GM11168 (cell line): ENCODE results near the gene SLC35E2B.

ENCODE experiments used
- in situ Hi-C: fragments of 300-500 bp; cut with MboI; formaldehyde crosslinking; loops from one replicate; pipeline ENCODE4 v1.12.0; 2022; ENCODE audit warnings: low sequenced_read_pairs; ENCODE audit not compliant: unreplicated experiment

The SLC35E2B gene

DNA sequence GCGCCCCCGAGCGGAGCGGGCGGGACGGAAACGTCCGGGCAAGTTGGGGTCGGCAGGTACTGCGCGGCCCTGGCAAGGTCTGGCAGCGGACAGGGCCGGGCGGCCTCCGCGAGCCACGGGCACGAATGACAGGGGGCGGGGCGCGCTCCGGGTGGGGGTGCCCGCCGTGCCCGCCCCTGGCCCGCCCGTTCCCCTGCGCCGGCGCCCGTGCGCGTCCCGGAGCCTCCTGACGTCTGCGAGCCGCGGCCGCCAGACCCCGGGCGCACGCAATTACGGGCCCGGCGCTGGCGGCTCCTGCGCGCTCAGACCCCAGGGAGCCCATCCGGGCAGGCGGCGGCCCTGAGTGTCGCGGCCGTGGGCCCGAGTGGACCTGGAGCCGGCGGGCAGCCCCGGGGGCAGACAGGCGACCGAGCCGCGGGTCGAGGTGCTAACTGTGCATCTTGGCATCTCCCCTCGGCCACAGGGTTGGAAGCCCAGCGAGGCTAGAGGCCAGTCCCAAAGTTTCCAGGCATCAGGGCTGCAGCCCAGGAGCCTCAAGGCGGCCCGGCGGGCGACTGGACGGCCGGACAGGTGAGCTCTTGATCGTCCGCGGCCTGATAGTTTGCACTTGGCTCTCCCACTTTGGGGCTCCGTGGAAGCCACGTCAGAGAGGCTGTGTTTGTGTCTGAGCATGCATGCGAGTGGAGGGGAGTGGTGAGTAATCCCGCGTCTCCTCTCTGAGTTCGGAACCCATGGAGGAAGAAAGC, 76.4 kb downstream of the SLC35E2B start:
- in situ Hi-C loops, result no loop called here

GRCh38 chr1:1615256-1616044, 77.1 kb downstream of the SLC35E2B start, which contains the start of gene MIB2:
TSS of gene MIB2 (plus strand) at chr1:1615500. CDS start at chr1:1623453, 7,953 bp downstream.
- in situ Hi-C loops, result no loop called here

GRCh38 chr1:1614954-1615255, 77.7 kb downstream of the SLC35E2B start:
- in situ Hi-C loops, result no loop called here

GRCh38 chr1:1614204-1614953, 78.2 kb downstream of the SLC35E2B start:
- in situ Hi-C loops, result no loop called here

GRCh38 chr1:1613509-1614082, 79.0 kb downstream of the SLC35E2B start:
- in situ Hi-C loops, result no loop called here

- in situ Hi-C loops, result no loop called here
Observed at GRCh38 chr1:1612104-1612400, 80.5 kb downstream of the SLC35E2B start.

DNA sequence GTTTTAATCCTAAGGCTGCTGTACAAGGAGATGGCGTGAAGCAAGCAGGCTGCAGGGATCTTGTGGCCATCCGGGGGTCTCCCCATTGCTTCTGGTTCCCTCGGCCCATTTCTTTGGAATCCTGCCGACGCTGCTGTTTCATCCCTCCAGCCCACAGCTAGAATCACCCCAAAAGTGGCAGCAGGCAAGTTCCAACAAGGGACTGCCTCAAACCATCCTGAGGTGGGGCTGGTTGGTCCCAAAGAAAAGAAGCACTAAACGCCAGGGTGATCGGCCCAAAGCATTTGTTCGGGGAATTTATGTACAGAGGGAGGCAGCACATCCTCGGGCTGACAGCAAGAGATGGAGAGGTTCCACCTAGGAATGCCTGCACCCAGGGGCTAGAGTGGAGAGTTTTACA, 81.8 kb downstream of the SLC35E2B start:
- in situ Hi-C loops, result no loop called here

DNA sequence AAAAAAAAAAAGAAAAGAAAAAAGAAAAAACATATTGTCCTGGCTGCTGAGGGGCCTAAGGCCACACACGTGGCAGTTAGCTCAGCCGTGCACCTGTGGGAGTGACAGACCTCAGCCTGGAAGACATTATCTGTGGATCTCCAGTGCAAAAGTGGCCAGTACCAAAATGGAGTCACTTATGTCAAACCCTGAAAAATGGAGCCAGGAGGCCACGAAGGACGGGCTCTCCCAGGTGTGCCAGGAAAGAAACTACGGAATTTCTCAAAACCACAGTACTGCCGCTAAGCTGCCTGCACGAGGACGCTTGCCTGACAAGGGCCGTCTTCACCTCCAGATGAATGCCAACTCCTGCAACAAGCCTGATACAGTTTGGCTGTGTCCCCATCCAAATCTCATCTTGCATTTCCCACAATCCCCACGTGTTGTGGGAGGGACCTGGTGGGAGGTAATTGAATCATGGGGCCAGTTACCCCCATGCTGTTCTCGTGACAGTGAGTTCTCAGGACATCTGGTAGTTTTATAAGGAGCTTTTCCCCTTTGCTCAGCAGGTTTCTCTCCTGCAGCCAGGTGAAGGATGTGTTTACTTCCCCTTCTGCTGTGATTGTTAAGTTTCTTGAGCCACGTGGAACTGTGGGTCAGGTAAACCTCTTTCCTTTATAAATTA, 82.6 kb downstream of the SLC35E2B start:
- in situ Hi-C loops, result no loop called here
